GM18907 (cell line): ENCODE results near the gene GRM5.

Source experiments
- ATAC-seq: cut with Tn5 transposase; IDR thresholded peaks from one replicate; pipeline ENCODE4 v1.9.1; 2021; ENCODE audit warnings: mild to moderate bottlenecking, moderate library complexity; ENCODE audit not compliant: unreplicated experiment

Gene GRM5

GRCh38 chr11:88454881-88455280 lies 610.9 kb downstream of the GRM5 start:
- no peak for ATAC-seq
